ENCODE measurements around the gene CCDC28B. TPM values are rescaled to one million over a fixed set of nuclear protein-coding genes. Genes with fewer than 3 reads are reported as not detected.
A peak's percentile ranks its signal among the peaks of the same experiment; 100 is the strongest.

The CCDC28B gene
- total RNA-seq, 2 donors from 2014 or later, result 7.0 to 14.3 TPM

DNA sequence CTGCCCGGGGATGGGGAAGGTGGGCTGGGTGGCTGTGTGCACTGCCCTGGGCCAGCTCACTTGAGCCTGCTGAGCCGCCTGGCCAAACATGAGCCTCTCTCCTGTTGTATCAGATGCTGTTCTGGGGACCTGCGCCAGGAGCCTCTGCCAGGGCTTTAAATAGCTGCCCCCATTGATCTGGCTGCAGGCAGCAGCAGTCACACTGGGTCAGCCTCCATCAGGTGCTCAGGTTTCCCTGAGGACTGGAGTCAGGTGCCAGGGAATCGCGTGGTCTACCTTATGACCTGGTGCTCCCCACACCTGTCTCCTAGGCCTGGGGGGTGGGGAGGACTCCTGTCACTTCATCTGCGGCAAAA is 700 bp upstream of the CCDC28B start:
- Mint-ChIP-seq H3K4me1 (peaks cover 21% of the 10 kb centered on the region), H3K4me3 (peak overlapping the region; percentile 81), H3K9me3 (no peaks in the 10 kb centered on the region), H3K27ac (peak overlapping the region; percentile 42), H3K36me3 (ENCODE audit: low read depth) (peaks cover 37% of the 10 kb centered on the region), H3K27me3 (no peaks in the 10 kb centered on the region)
- no peak for ATAC-seq (replicated peaks)

GRCh38 chr1:32201011-32201855 is 838 bp downstream of the CCDC28B start:
- peaks cover 22% of the 10 kb centered on the region for H3K36me3 Mint-ChIP-seq (ENCODE audit: low read depth)
- H3K27ac Mint-ChIP-seq, result peak overlapping the region; percentile 88
- no peaks in the 10 kb centered on the region for H3K9me3 Mint-ChIP-seq
- H3K4me1 Mint-ChIP-seq, result peaks cover 21% of the 10 kb centered on the region
- H3K27me3 Mint-ChIP-seq, result no peaks in the 10 kb centered on the region
- ATAC-seq (replicated peaks), result peak; percentile 63
- peak overlapping the region; percentile 81 for H3K4me3 Mint-ChIP-seq

DNA sequence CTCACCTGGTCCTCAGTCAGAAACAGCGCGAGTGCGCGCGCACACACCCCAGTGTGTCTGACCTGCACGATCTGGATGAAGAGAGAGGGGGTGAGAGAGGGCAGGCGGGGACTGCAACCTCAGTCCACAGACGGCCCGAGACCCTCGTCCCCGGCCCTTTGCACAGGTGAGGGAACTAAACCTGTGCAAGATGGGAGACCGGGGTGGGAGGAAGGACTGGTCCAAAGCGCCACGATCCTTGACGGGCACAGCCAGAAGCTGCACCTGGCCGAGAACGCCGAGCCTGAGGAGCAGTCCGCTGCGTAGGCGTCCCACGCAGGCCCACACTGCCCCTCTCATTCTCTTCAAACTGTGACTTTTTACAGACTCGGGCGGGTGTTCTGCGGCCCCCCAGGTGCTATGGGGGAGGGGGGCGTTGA is 4.6 kb downstream of the CCDC28B start:
- H3K4me1 Mint-ChIP-seq, result peaks cover 20% of the 10 kb centered on the region

GRCh38 chr1:32205401-32206370 is 5.3 kb downstream of the CCDC28B start, which contains the start of gene IQCC:
TSS of gene IQCC (plus strand) at chr1:32205671. CDS start at chr1:32205682, 11 bp downstream.
- peak within 1 kb of the TSS; percentile 88 for H3K4me3 Mint-ChIP-seq
- ATAC-seq (replicated peaks), result peak; percentile 84
- H3K27ac Mint-ChIP-seq, result peak within 1 kb of the TSS; percentile 91
- H3K9me3 Mint-ChIP-seq, result no peaks in the 10 kb centered on the region
- no peaks in the 10 kb centered on the region for H3K36me3 Mint-ChIP-seq (ENCODE audit: low read depth)
- no peaks in the 10 kb centered on the region for H3K27me3 Mint-ChIP-seq
- H3K4me1 Mint-ChIP-seq, result peaks cover 15% of the 10 kb centered on the region

More for the DNA sequence above, 4.6 kb downstream of the CCDC28B start:
- ATAC-seq (replicated peaks), result no peak
- H3K4me3 Mint-ChIP-seq, result peak overlapping the region; percentile 88
- no peaks in the 10 kb centered on the region for H3K9me3 Mint-ChIP-seq
- no peaks in the 10 kb centered on the region for H3K27me3 Mint-ChIP-seq
- no peaks in the 10 kb centered on the region for H3K36me3 Mint-ChIP-seq (ENCODE audit: low read depth)
- H3K27ac Mint-ChIP-seq, result no peak overlapping the region

DNA sequence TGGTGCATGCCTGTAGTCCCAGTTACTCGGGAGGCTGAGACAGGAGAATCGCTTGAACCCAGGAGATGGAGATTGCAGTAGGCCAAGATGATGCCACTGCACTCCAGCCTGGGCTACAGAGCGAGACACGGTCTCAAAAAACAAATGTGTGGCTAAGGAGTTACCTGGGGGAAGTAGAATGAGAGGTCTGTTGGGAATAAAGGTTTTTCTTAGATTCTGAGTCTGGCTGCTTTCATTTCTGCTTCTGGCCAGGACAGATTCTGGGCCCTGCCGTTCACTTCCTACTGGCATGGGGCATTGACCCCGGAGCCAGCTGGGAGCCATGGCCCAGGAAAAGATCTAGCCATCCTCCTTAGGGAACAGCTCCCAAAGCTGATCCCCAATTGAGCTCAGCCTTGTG is 8.1 kb downstream of the CCDC28B start:
- Mint-ChIP-seq H3K36me3 (ENCODE audit: low read depth) (no peaks in the 10 kb centered on the region), H3K4me3 (no peak overlapping the region), H3K4me1 (peaks cover 6% of the 10 kb centered on the region), H3K9me3 (no peaks in the 10 kb centered on the region), H3K27ac (no peak overlapping the region), H3K27me3 (no peaks in the 10 kb centered on the region)
- ATAC-seq (replicated peaks), result no peak

DNA sequence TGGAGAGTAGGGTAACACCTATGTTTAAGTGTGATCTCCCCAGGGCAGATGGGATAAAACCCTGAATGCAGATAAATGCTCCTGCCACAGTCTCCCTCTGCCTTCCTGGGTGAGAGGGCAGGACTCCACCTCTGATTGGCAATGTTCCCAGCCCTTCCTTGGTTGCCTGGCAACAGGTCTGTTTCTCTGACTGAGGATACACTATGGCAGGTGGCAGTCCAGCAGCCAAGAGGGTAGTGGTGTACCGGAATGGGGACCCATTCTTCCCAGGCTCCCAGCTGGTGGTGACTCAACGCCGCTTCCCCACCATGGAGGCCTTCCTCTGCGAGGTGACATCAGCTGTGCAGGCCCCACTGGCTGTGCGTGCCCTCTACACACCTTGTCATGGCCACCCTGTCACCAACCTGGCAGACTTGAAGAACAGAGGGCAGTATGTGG is 8.5 kb downstream of the CCDC28B start, which contains the start of gene DCDC2B:
Gene DCDC2B (plus strand): TSS at position 199 of the 438 bp plus-strand sequence. CDS start 5 bp downstream, at position 204.
- Mint-ChIP-seq H3K27ac (no peak within 1 kb of the TSS), H3K4me3 (no peak within 1 kb of the TSS), H3K27me3 (no peaks in the 10 kb centered on the region), H3K9me3 (no peaks in the 10 kb centered on the region), H3K36me3 (ENCODE audit: low read depth) (no peaks in the 10 kb centered on the region), H3K4me1 (peaks cover 6% of the 10 kb centered on the region)
- no peak for ATAC-seq (replicated peaks)

DNA sequence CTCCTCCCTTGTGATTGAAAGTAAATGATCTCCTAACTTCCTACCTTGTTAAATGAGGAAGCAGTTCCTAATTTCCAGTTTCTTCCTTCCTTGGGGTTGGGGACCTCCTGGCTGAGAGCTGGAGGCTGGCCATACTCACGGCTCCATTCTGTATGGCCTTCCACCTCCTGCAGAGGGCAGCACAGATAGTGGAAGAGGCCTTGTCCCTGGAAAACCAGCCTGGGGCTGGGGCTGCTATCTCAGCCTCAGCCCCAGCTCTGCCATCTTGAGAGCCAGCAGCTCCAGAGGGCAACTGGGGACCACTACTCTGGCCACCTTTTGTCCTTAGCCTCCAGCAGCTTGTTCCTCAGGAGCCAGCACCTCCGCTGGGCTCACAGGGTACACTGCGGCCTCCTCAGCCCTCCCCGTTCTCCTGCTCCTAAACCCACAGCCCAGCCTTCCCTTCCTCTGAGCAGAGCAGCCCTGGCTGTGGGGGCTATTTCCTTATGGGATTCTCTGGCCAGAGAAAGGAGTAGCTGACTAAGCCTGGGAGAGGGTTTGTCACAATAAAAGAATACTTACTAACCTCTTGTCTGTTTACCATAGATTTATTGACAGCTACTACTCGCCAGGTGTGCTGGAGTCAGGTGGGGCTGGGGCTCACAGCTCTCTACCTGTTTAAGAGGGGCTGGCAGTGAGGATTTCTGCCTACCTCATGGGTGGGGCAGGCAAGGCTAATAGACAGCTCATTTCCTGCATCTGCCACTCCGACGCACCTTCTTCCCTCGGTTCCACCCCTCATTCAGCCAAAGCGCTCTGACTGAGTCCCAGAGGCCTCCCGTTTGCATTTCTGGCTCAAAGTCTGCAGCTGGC is 15.5 kb downstream of the CCDC28B start:
- H3K27ac Mint-ChIP-seq, result peak overlapping the region; percentile 32
- ATAC-seq (replicated peaks), result peak; percentile 95

GRCh38 chr1:32216566-32216965 is 16.2 kb downstream of the CCDC28B start:
- no peaks in the 10 kb centered on the region for H3K9me3 Mint-ChIP-seq
- peaks cover 6% of the 10 kb centered on the region for H3K36me3 Mint-ChIP-seq (ENCODE audit: low read depth)
- peaks cover 7% of the 10 kb centered on the region for H3K4me1 Mint-ChIP-seq
- H3K27ac Mint-ChIP-seq, result peak overlapping the region; percentile 32
- ATAC-seq (replicated peaks), result no peak
- H3K4me3 Mint-ChIP-seq, result no peak overlapping the region
- no peaks in the 10 kb centered on the region for H3K27me3 Mint-ChIP-seq

More for the DNA sequence above, 15.5 kb downstream of the CCDC28B start:
- Mint-ChIP-seq H3K9me3 (no peaks in the 10 kb centered on the region), H3K4me1 (peaks cover 4% of the 10 kb centered on the region), H3K36me3 (ENCODE audit: low read depth) (peaks cover 6% of the 10 kb centered on the region), H3K27me3 (no peaks in the 10 kb centered on the region), H3K4me3 (no peak overlapping the region)

DNA sequence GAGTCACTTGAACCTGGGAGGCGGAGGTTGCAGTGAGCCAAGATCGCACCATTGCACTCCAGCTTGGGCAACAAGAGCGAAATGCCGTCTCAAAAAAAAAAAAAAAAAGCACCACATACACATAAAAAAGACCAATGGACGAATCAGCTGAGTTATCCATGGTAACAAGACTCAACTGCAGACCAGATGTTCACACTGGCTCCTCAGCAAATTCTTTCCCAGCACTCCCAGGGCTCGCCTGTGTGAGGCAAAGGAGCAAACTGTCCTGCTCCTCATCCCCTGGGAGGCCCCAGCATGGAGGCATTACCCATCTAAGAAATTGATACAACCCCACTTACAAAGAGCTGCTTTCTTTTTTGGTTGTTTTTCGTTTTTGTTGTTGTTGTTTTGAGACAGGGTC is 18.6 kb downstream of the CCDC28B start:
- Mint-ChIP-seq H3K27me3 (no peaks in the 10 kb centered on the region), H3K4me3 (no peak overlapping the region), H3K36me3 (ENCODE audit: low read depth) (peaks cover 27% of the 10 kb centered on the region), H3K9me3 (no peaks in the 10 kb centered on the region), H3K4me1 (peaks cover 12% of the 10 kb centered on the region), H3K27ac (no peak overlapping the region)
- no peak for ATAC-seq (replicated peaks)

- peaks cover 16% of the 10 kb centered on the region for H3K4me1 Mint-ChIP-seq
- H3K27me3 Mint-ChIP-seq, result no peaks in the 10 kb centered on the region
- H3K27ac Mint-ChIP-seq, result peak overlapping the region; percentile 97
- H3K4me3 Mint-ChIP-seq, result peak overlapping the region; percentile 92
- H3K9me3 Mint-ChIP-seq, result no peaks in the 10 kb centered on the region
- no peak for ATAC-seq (replicated peaks)
- peaks cover 46% of the 10 kb centered on the region for H3K36me3 Mint-ChIP-seq (ENCODE audit: low read depth)
Measured at GRCh38 chr1:32220746-32221580, 20.6 kb downstream of the CCDC28B start.

- H3K36me3 Mint-ChIP-seq (ENCODE audit: low read depth), result peaks cover 53% of the 10 kb centered on the region
- no peak for ATAC-seq (replicated peaks)
- H3K27ac Mint-ChIP-seq, result peak overlapping the region; percentile 97
- H3K4me3 Mint-ChIP-seq, result peak overlapping the region; percentile 92
- peaks cover 16% of the 10 kb centered on the region for H3K4me1 Mint-ChIP-seq
- no peaks in the 10 kb centered on the region for H3K9me3 Mint-ChIP-seq
- H3K27me3 Mint-ChIP-seq, result no peaks in the 10 kb centered on the region
Measured at GRCh38 chr1:32221581-32221979, 21.2 kb downstream of the CCDC28B start.

DNA sequence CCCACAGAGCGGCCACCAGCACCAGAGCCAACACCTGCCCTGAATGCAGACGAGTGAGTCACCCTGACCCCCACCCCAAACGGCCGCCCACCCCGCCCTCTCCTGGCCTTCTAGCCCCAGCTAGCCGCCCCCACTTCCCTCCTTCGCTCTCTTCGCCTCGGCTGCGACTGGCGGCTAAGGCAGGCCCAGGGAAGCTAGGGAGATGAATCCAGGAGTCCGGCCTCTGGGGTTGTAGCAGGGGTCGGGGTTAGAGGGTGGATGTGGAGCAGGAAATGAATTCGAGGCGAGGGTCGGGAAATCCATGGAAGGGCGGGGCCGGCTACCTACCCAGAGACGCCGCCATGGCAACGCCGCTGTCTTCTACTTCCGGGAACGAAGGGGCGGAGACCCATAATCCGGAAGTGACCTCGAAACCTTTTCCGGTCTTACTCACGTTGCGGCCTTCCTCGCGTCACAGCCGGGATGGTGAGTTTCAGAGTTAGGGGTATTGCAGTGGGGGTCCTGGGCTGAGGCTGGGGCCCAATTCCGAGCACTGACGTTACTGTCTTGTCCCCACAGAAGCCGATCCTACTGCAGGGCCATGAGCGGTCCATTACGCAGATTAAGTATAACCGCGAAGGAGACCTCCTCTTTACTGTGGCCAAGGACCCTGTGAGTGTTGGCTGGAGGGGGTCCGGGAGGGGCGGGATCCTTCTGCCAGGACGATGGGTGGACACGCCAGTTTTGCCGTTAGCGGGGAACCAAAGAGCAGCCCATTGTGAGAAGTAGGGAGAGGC is 21.8 kb downstream of the CCDC28B start, which contains the start of the genes EIF3I and TMEM234:
Gene EIF3I (plus strand): TSS at position 428 of the 776 bp plus-strand sequence. CDS start 35 bp downstream, at position 463.
Gene TMEM234 (minus strand): TSS at position 374 of the 776 bp plus-strand sequence. CDS start 31 bp downstream, at position 343.
- Mint-ChIP-seq H3K4me3 (peak within 1 kb of the TSS; percentile 92), H3K9me3 (no peaks in the 10 kb centered on the region), H3K27me3 (no peaks in the 10 kb centered on the region), H3K4me1 (peaks cover 16% of the 10 kb centered on the region), H3K36me3 (ENCODE audit: low read depth) (peaks cover 58% of the 10 kb centered on the region), H3K27ac (peak within 1 kb of the TSS; percentile 97)
- ATAC-seq (replicated peaks), result peak; percentile 99

All from activated T-helper 17 cell treated with anti-CD3 and anti-CD28 coated beads, Interleukin-2, amount 50 U/mL, for 72 hours (primary cell).